Pancreas (tissue), 10 donors: Measurements from ENCODE around the gene KRTAP1-4. TPM values are rescaled to one million over a fixed set of nuclear protein-coding genes. Genes with fewer than 3 reads are reported as not detected.

Experiments
- ATAC-seq, 4 donors: fragments of 200-7000 bp; cut with Tn5 transposase; one replicate each; pipeline versions ENCODE4 v1.8.0 to v1.9.1; 2020; ENCODE audit warnings: mild to moderate bottlenecking in 4 of 4, moderate library complexity in 4 of 4
- DNase-seq, 6 donors: peaks; one replicate each; pipeline ENCODE4 v3.0.0-alpha.2; 2020
- FAIRE-seq: peaks from 2 replicates; lab custom pipeline; 2012; peaks lifted over from hg19 to GRCh38; lab: Jason Lieb, UNC
- H3K27ac ChIP-seq, 4 donors: fragments of 200-600 bp; sonication (generic); 1 replicate in 3 of 4; 2 replicates in 1 of 4; pipeline versions ENCODE4 v1.5.0 to v1.8.0; 2020
- H3K27me3 ChIP-seq, 4 donors: fragments of 200-600 bp; one replicate each; pipeline ENCODE4 v1.8.0; 2021
- H3K36me3 ChIP-seq, 3 donors: fragments of 200-600 bp; sonication (generic) in 1 of 3; one replicate each; pipeline versions ENCODE4 v1.5.0 to v1.8.0; 2020 to 2021
- H3K4me1 ChIP-seq, 3 donors: fragments of 200-600 bp; one replicate each; pipeline ENCODE4 v1.8.0; 2021
- H3K4me3 ChIP-seq, 4 donors: fragments of 200-600 bp; sonication (generic) in 2 of 4; one replicate each; pipeline versions ENCODE4 v1.5.0 to v1.8.0; 2020 to 2021
- H3K9me3 ChIP-seq, 4 donors: fragments of 200-600 bp; one replicate each; pipeline ENCODE4 v1.8.0; 2021
- WGBS, 2 donors: extraction: QIAGEN DNeasy Blood & Tissue Kit; methylation state at CpG; one replicate each; pipeline ENCODE4 v1.1.7; 2013; 5-methylcytosine and 5-hydroxymethylcytosine counted together
- intact Hi-C, 3 donors: fragments of 100-400 bp; cut with DNase I; formaldehyde crosslinking; loops; one replicate each; pipeline versions ENCODE4 v1.11.1 to v1.14.2; 2022
- polyA plus RNA-seq, 2 donors: library from polyadenylated mRNA; stranded (reverse); fragments of 200-250 nt; gene quantifications; one replicate each; pipeline ENCODE4 v1.2.3, GENCODE V29; 2013
- total RNA-seq, 6 donors: library from RNA; stranded (reverse); fragmentation: NEBNext Ultra II Directional in 4 of 6; extraction: Animal tissue kit (Norgen Biotek cat#: 25700) in 4 of 6; gene quantifications; one replicate each; pipeline versions ENCODE4 v1.2.1 to v1.2.4, GENCODE V29; 2021 to 2023
- TF ChIP-seq, protein P1 (sequence below), 4 donors: fragments of 200-600 bp; sonication (generic) in 3 of 4; IDR thresholded peaks; one replicate each; pipeline versions ENCODE4 v1.5.0 to v1.8.0; 2021; ENCODE audit warnings: antibody characterized with exemption in 4 of 4
- donor health status: healthy with polysubstance abuse.
- donor health status: DM: no; HTN: no; CAD: no; lungs with moderate emphysema.
- donor health status: DM: no; HTN: no; CAD: no.
- donor health status: control.
- donor health status: control.
- donor health status: Bipolar disorder and iron deficiency.
- donor health status: DM: yes; HTN: yes; CAD: no.
- donor health status: DM: no; HTN: no; CAD: no.
- donor health status: DM: no; HTN: no; CAD: no.
- donor health status: DM: yes; HTN: yes; CAD: no.

KRTAP1-4 gene, protein sequence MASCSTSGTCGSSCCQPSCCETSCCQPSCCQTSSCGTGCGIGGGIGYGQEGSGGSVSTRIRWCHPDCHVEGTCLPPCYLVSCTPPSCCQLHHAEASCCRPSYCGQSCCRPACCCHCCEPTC
- total RNA-seq (not detected), polyA plus RNA-seq (not detected)

- intact Hi-C loops = no loop called here
- no peak within 1 kb of the TSS for H3K4me3 ChIP-seq
- no peaks in the 10 kb centered on the region for H3K36me3 ChIP-seq
- H3K9me3 ChIP-seq = no peaks in the 10 kb centered on the region
- peak in 3 of 6 donors; percentile 22 to 50 (median 42) for DNase-seq
- 72 to 77% methylated on average over 12 of the region's 12 CpGs for WGBS, 2 donors
- H3K27ac ChIP-seq = no peak within 1 kb of the TSS
- no peaks in the 10 kb centered on the region for H3K4me1 ChIP-seq
- no peak for FAIRE-seq
- no peaks in the 10 kb centered on the region for H3K27me3 ChIP-seq
- ATAC-seq = no peak
- TF ChIP-seq, protein P1, sequence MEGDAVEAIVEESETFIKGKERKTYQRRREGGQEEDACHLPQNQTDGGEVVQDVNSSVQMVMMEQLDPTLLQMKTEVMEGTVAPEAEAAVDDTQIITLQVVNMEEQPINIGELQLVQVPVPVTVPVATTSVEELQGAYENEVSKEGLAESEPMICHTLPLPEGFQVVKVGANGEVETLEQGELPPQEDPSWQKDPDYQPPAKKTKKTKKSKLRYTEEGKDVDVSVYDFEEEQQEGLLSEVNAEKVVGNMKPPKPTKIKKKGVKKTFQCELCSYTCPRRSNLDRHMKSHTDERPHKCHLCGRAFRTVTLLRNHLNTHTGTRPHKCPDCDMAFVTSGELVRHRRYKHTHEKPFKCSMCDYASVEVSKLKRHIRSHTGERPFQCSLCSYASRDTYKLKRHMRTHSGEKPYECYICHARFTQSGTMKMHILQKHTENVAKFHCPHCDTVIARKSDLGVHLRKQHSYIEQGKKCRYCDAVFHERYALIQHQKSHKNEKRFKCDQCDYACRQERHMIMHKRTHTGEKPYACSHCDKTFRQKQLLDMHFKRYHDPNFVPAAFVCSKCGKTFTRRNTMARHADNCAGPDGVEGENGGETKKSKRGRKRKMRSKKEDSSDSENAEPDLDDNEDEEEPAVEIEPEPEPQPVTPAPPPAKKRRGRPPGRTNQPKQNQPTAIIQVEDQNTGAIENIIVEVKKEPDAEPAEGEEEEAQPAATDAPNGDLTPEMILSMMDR (IDR thresholded peaks at IDR 0.05) = no peak
Observed at GRCh38 chr17:41029633-41030245, at the start of gene KRTAP1-4. KRTAP1-4 (minus strand) TSS chr17:41030195; CDS start chr17:41030078, 117 bp downstream.

GRCh38 chr17:41076788-41077187 is 46.8 kb upstream of the KRTAP1-4 start:
- no peak overlapping the region for H3K27ac ChIP-seq
- H3K4me3 ChIP-seq = no peak overlapping the region
- TF ChIP-seq, protein P1 (IDR thresholded peaks at IDR 0.05) = no peak
- no peaks in the 10 kb centered on the region for H3K36me3 ChIP-seq
- ATAC-seq (no peak), FAIRE-seq (no peak), DNase-seq (no peak)
- no peaks in the 10 kb centered on the region for H3K9me3 ChIP-seq
- peaks cover 0 to 6% (median 0%) of the 10 kb centered on the region in 4 donors for H3K27me3 ChIP-seq
- intact Hi-C loops = no loop called here
- no peaks in the 10 kb centered on the region for H3K4me1 ChIP-seq

DNA sequence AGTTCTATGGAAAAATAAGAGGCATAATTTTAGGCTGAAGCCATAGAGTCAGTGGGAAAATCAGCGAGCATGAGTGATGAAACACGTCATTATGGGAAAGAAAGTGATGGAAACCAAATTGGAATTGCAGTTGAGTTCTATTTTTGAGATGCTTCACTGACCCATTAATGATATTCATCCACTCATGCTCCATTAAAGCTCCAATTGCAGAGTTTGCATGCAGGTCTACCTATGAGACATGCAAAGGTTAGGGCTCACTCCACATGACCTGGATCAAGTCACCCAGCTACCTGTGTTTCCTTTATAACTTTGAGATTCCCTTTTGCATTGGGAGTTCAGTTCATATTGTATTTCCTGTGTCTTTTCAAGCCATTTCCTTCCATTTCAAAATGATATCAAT is 43.7 kb upstream of the KRTAP1-4 start:
- Histone ChIP-seq H3K4me1 (no peaks in the 10 kb centered on the region), H3K27me3 (peaks cover 0 to 6% (median 0%) of the 10 kb centered on the region in 4 donors), H3K4me3 (no peak overlapping the region), H3K27ac (no peak overlapping the region), H3K36me3 (no peaks in the 10 kb centered on the region), H3K9me3 (no peaks in the 10 kb centered on the region)
- FAIRE-seq (no peak), DNase-seq (no peak), ATAC-seq (no peak)
- WGBS, 2 donors = 80 to 89% methylated on average over 2 of the region's 2 CpGs
- TF ChIP-seq, protein P1 (IDR thresholded peaks at IDR 0.05) = no peak
- intact Hi-C loops = no loop called here

- no peaks in the 10 kb centered on the region for H3K9me3 ChIP-seq
- H3K4me3 ChIP-seq = no peak overlapping the region
- H3K27me3 ChIP-seq = peaks cover 0 to 6% (median 0%) of the 10 kb centered on the region in 4 donors
- H3K4me1 ChIP-seq = no peaks in the 10 kb centered on the region
- TF ChIP-seq, protein P1 (IDR thresholded peaks at IDR 0.05) = no peak
- no peak for FAIRE-seq
- intact Hi-C loops = no loop called here
- no peak overlapping the region for H3K27ac ChIP-seq
- WGBS, 2 donors = 86 to 93% methylated on average over 5 of the region's 5 CpGs
- no peaks in the 10 kb centered on the region for H3K36me3 ChIP-seq
- DNase-seq = no peak
- no peak for ATAC-seq
Observed at GRCh38 chr17:41071606-41072360, 41.8 kb upstream of the KRTAP1-4 start.
